ENCODE measurements around the gene EYA2.
A peak's percentile ranks its signal among the peaks of the same experiment; 100 is the strongest.

Gene EYA2

DNA sequence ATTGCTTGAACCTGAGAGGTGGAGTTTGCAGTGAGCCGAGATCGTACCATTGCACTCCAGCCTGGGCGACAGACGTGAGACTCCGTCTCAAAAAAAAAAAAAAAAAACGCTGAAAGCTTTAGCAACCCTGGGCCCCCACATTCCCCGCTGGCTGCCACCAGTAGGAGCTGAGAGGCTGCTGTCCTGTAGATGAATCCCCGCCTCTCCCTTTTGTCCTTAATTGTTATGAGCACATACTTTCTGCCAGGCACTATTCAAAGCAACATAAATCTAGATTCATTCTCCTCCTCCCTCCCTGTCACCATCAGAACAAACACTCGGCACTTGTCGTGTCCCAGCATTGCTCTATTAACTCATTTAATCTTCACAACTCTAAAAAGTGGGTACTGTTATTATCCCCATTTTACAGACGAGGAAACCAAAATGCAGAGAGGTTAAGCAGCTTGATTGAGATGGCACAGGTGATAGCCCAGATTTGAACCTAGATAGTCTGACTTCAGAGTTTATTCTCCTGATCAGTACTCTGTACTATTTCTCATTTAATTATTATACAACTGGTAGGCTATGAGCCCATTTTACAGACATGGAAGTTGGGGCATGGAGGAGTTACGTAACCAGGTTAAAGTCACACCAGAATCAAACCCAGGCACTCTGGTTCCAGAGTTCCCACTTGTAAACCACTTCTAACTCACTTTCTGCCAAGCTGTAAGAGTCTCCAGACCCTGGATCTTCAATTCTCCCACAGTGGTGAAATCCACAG, 97.4 kb downstream of the EYA2 start:
- Histone ChIP-seq H3K4me3 (ENCODE audit: insufficient read length, low read depth) (no peak overlapping the region), H3K9me3 (ENCODE audit: insufficient read depth, low read length) (no peaks in the 10 kb centered on the region), H3K4me1 (ENCODE audit: insufficient read depth, insufficient read length) (no peaks in the 10 kb centered on the region), H3K27me3 (ENCODE audit: insufficient read depth, insufficient read length) (no peaks in the 10 kb centered on the region), H3K9ac (ENCODE audit: insufficient read length, low read depth) (no peak overlapping the region), H3K36me3 (ENCODE audit: insufficient read depth, insufficient read length, low read length) (no peaks in the 10 kb centered on the region)
- TF ChIP-seq ZNF274 (IDR thresholded peaks at IDR 0.05; ENCODE audit: low read depth, low read length) (no peak), SUZ12 (IDR thresholded peaks at IDR 0.05; ENCODE audit: extremely low read depth, insufficient read depth, insufficient read length) (no peak), YY1 (IDR thresholded peaks at IDR 0.05; ENCODE audit: insufficient read depth, insufficient read length) (no peak)
- peak; percentile 39 for DNase-seq (ENCODE audit: low read depth, low spot score)

- Histone ChIP-seq H3K9me3 (ENCODE audit: insufficient read depth, low read length) (no peaks in the 10 kb centered on the region), H3K4me3 (ENCODE audit: insufficient read length, low read depth) (no peak overlapping the region), H3K36me3 (ENCODE audit: insufficient read depth, insufficient read length, low read length) (no peaks in the 10 kb centered on the region), H3K4me1 (ENCODE audit: insufficient read depth, insufficient read length) (no peaks in the 10 kb centered on the region), H3K9ac (ENCODE audit: insufficient read length, low read depth) (no peak overlapping the region), H3K27me3 (ENCODE audit: insufficient read depth, insufficient read length) (no peaks in the 10 kb centered on the region)
- DNase-seq (ENCODE audit: low read depth, low spot score), result no peak
- no peak for TF ChIP-seq SUZ12 (IDR thresholded peaks at IDR 0.05; ENCODE audit: extremely low read depth, insufficient read depth, insufficient read length)
- no peak for TF ChIP-seq ZNF274 (IDR thresholded peaks at IDR 0.05; ENCODE audit: low read depth, low read length)
- no peak for TF ChIP-seq YY1 (IDR thresholded peaks at IDR 0.05; ENCODE audit: insufficient read depth, insufficient read length)
These were observed 98.0 kb downstream of the EYA2 start for GRCh38 chr20:46992640-46993035.

- Histone ChIP-seq H3K4me1 (ENCODE audit: insufficient read depth, insufficient read length) (no peaks in the 10 kb centered on the region), H3K9me3 (ENCODE audit: insufficient read depth, low read length) (no peaks in the 10 kb centered on the region), H3K9ac (ENCODE audit: insufficient read length, low read depth) (no peak overlapping the region), H3K36me3 (ENCODE audit: insufficient read depth, insufficient read length, low read length) (no peaks in the 10 kb centered on the region), H3K27me3 (ENCODE audit: insufficient read depth, insufficient read length) (no peaks in the 10 kb centered on the region), H3K4me3 (ENCODE audit: insufficient read length, low read depth) (no peak overlapping the region)
- TF ChIP-seq ZNF274 (IDR thresholded peaks at IDR 0.05; ENCODE audit: low read depth, low read length) (no peak), YY1 (IDR thresholded peaks at IDR 0.05; ENCODE audit: insufficient read depth, insufficient read length) (no peak), SUZ12 (IDR thresholded peaks at IDR 0.05; ENCODE audit: extremely low read depth, insufficient read depth, insufficient read length) (no peak)
- DNase-seq (ENCODE audit: low read depth, low spot score), result no peak
These were observed 98.9 kb downstream of the EYA2 start for GRCh38 chr20:46993465-46994095.

GRCh38 chr20:46994341-46994740, 99.7 kb downstream of the EYA2 start:
- Histone ChIP-seq H3K27me3 (ENCODE audit: insufficient read depth, insufficient read length) (no peaks in the 10 kb centered on the region), H3K9me3 (ENCODE audit: insufficient read depth, low read length) (no peaks in the 10 kb centered on the region), H3K4me1 (ENCODE audit: insufficient read depth, insufficient read length) (peaks cover 2% of the 10 kb centered on the region), H3K9ac (ENCODE audit: insufficient read length, low read depth) (no peak overlapping the region), H3K4me3 (ENCODE audit: insufficient read length, low read depth) (no peak overlapping the region), H3K36me3 (ENCODE audit: insufficient read depth, insufficient read length, low read length) (no peaks in the 10 kb centered on the region)
- TF ChIP-seq YY1 (IDR thresholded peaks at IDR 0.05; ENCODE audit: insufficient read depth, insufficient read length) (no peak), SUZ12 (IDR thresholded peaks at IDR 0.05; ENCODE audit: extremely low read depth, insufficient read depth, insufficient read length) (no peak), ZNF274 (IDR thresholded peaks at IDR 0.05; ENCODE audit: low read depth, low read length) (no peak)
- DNase-seq (ENCODE audit: low read depth, low spot score), result no peak

- DNase-seq (ENCODE audit: low read depth, low spot score), result peak; percentile 33
- peaks cover 6% of the 10 kb centered on the region for H3K4me1 ChIP-seq (ENCODE audit: insufficient read depth, insufficient read length)
These were observed 101.0 kb downstream of the EYA2 start for GRCh38 chr20:46995561-46996142.

GRCh38 chr20:46997187-46997586, 102.5 kb downstream of the EYA2 start:
- no peak for DNase-seq (ENCODE audit: low read depth, low spot score)
- Histone ChIP-seq H3K27me3 (ENCODE audit: insufficient read depth, insufficient read length) (no peaks in the 10 kb centered on the region), H3K9me3 (ENCODE audit: insufficient read depth, low read length) (no peaks in the 10 kb centered on the region), H3K4me1 (ENCODE audit: insufficient read depth, insufficient read length) (peaks cover 6% of the 10 kb centered on the region), H3K36me3 (ENCODE audit: insufficient read depth, insufficient read length, low read length) (no peaks in the 10 kb centered on the region), H3K4me3 (ENCODE audit: insufficient read length, low read depth) (no peak overlapping the region), H3K9ac (ENCODE audit: insufficient read length, low read depth) (no peak overlapping the region)
- TF ChIP-seq YY1 (IDR thresholded peaks at IDR 0.05; ENCODE audit: insufficient read depth, insufficient read length) (no peak), ZNF274 (IDR thresholded peaks at IDR 0.05; ENCODE audit: low read depth, low read length) (no peak), SUZ12 (IDR thresholded peaks at IDR 0.05; ENCODE audit: extremely low read depth, insufficient read depth, insufficient read length) (no peak)

More at GRCh38 chr20:46995561-46996142, 101.0 kb downstream of the EYA2 start:
- Histone ChIP-seq H3K36me3 (ENCODE audit: insufficient read depth, insufficient read length, low read length) (no peaks in the 10 kb centered on the region), H3K4me3 (ENCODE audit: insufficient read length, low read depth) (no peak overlapping the region), H3K9ac (ENCODE audit: insufficient read length, low read depth) (no peak overlapping the region), H3K27me3 (ENCODE audit: insufficient read depth, insufficient read length) (no peaks in the 10 kb centered on the region), H3K9me3 (ENCODE audit: insufficient read depth, low read length) (no peaks in the 10 kb centered on the region)
- TF ChIP-seq ZNF274 (IDR thresholded peaks at IDR 0.05; ENCODE audit: low read depth, low read length), result no peak
- TF ChIP-seq SUZ12 (IDR thresholded peaks at IDR 0.05; ENCODE audit: extremely low read depth, insufficient read depth, insufficient read length), result no peak
- TF ChIP-seq YY1 (IDR thresholded peaks at IDR 0.05; ENCODE audit: insufficient read depth, insufficient read length), result no peak
